Neutrophil (primary cell): Measurements from ENCODE around the gene FOXN3.
"Not testable (repeated sequence)": the region's sequence is repeated elsewhere in the genome, so short reads cannot be mapped to it uniquely, and the experiment has no call there.

Source experiments
- H3K27ac ChIP-seq: fragments of 200-600 bp; sonication (generic); 2 replicates; pipeline ENCODE4 v1.5.1; 2016; ENCODE audit warnings: mild to moderate bottlenecking, moderate library complexity
- H3K27me3 ChIP-seq: fragments of 200-600 bp; sonication (generic); 2 replicates; pipeline ENCODE4 v1.6.0; 2016; ENCODE audit warnings: mild to moderate bottlenecking
- H3K36me3 ChIP-seq: fragments of 200-600 bp; sonication (generic); 2 replicates; pipeline ENCODE4 v1.5.1; 2017
- H3K4me1 ChIP-seq, 2 experiments: fragments of 200-600 bp in 1 of 2; sonication (generic) in 1 of 2; 1 replicate in 1 of 2; 2 replicates in 1 of 2; pipeline versions ENCODE4 v1.5.1 to v1.6.1; 2013 to 2016; ENCODE audit warnings: low read depth in 1 of 2, low read length in 1 of 2, mild to moderate bottlenecking in 1 of 2, moderate library complexity in 1 of 2; ENCODE audit not compliant: control insufficient read depth in 1 of 2, insufficient read depth in 1 of 2
- H3K4me3 ChIP-seq, 2 experiments: fragments of 200-600 bp in 1 of 2; sonication (generic) in 1 of 2; 1 replicate in 1 of 2; 2 replicates in 1 of 2; pipeline ENCODE4 v1.5.1; 2013 to 2016; ENCODE audit warnings: low read depth in 1 of 2, low read length in 1 of 2, mild to moderate bottlenecking in 1 of 2, moderate library complexity in 1 of 2
- H3K9me3 ChIP-seq: fragments of 200-600 bp; sonication (generic); 2 replicates; pipeline ENCODE4 v1.5.1; 2016
- TF ChIP-seq, protein P1 (sequence below): fragments of 200-600 bp; sonication (generic); IDR thresholded peaks from 2 replicates; pipeline ENCODE4 v1.5.1; 2016; ENCODE audit warnings: antibody characterized with exemption

FOXN3 gene

DNA sequence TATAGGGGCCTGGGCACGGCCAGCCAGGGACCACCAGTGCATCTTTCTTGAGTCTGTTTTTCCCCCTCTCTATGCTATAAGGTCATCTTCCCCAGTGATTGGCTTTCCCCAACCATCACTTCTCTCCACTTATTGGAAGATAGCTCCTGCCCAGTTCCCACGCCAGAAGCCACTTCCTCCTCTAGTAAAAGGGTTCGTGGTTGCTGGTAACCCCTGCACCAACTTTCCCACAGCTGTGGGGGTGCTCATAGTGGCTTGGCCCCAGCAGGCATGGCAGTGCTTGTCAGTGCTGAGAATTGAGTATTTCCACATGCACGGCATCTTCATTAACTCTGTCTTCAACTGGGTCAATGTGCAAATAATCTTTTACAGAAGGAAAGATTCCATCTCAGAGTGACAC, 215.4 kb downstream of the FOXN3 start:
- Histone ChIP-seq H3K27me3 (no peaks in the 10 kb centered on the region), H3K4me1 (peaks cover 8 to 13% of the 10 kb centered on the region in 2 experiments), H3K9me3 (no peaks in the 10 kb centered on the region), H3K36me3 (peaks cover 7% of the 10 kb centered on the region), H3K27ac (no peak overlapping the region), H3K4me3 (no peak overlapping the region)
- TF ChIP-seq, protein P1, sequence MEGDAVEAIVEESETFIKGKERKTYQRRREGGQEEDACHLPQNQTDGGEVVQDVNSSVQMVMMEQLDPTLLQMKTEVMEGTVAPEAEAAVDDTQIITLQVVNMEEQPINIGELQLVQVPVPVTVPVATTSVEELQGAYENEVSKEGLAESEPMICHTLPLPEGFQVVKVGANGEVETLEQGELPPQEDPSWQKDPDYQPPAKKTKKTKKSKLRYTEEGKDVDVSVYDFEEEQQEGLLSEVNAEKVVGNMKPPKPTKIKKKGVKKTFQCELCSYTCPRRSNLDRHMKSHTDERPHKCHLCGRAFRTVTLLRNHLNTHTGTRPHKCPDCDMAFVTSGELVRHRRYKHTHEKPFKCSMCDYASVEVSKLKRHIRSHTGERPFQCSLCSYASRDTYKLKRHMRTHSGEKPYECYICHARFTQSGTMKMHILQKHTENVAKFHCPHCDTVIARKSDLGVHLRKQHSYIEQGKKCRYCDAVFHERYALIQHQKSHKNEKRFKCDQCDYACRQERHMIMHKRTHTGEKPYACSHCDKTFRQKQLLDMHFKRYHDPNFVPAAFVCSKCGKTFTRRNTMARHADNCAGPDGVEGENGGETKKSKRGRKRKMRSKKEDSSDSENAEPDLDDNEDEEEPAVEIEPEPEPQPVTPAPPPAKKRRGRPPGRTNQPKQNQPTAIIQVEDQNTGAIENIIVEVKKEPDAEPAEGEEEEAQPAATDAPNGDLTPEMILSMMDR: no peak

DNA sequence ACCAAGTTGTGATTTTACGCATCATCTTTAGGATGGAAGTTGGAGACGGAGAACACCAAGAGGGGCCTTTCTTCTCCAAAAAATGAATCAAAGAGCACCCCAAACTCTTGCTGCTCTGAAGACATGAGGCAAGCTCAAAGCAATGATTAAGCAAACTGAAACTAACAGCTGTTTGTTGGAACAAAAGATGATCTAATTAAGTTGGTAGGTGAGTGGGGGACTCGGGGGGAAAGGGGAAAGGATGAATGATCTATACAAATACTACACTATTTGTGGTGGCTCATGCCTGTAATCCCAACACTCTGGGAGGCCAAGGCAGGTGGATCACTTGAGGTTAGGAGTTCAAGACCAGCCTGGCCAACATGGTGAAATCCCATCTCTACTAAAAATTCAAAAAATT, 217.7 kb downstream of the FOXN3 start:
- not testable (repeated sequence) for H3K9me3 ChIP-seq, H3K27me3 ChIP-seq, H3K36me3 ChIP-seq, H3K4me3 ChIP-seq
- Histone ChIP-seq H3K4me1 (peaks cover 8 to 18% of the 10 kb centered on the region in 2 experiments), H3K27ac (peak overlapping the region; percentile 24)

DNA sequence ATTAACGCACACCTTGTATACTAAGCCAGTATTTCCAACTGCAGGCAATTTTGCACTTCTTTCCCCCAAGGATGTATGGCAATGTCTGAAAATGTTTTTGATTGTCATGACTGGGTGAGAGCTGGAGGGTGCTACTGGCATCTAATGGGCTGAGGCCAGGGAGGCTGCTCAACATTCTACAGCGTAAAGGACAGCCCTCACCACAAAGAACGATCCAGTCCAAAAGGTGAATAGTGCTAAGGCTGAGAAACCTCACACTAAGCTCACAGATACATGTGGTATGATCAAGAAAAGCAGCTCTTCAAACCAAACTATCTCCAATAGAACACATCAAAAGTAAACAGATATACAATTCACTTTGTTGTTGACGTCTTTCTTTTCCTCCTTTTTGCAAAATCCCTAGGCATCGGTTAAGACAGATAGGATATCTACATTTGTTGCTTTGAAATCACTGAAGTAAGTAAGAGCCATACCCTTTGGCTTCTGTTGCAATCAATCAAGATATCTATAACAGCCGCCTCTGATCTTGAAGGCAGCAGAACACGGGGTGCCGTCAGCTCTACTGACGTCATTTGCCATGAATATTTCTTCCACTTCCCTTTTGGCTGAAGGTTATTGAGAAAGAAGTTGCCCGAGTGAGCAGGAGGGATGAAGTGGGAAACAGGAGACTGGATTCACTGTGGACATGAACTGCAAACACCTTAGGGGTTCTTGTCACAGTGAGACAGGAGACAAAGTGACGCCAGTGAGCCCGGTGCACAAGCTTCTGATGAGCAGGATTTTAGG, 218.3 kb downstream of the FOXN3 start:
- TF ChIP-seq, protein P1: no peak
- Histone ChIP-seq H3K27ac (peak overlapping the region; percentile 24), H3K4me3 (no peak overlapping the region), H3K36me3 (no peaks in the 10 kb centered on the region), H3K4me1 (peaks cover 8 to 18% of the 10 kb centered on the region in 2 experiments), H3K27me3 (no peaks in the 10 kb centered on the region), H3K9me3 (no peaks in the 10 kb centered on the region)

DNA sequence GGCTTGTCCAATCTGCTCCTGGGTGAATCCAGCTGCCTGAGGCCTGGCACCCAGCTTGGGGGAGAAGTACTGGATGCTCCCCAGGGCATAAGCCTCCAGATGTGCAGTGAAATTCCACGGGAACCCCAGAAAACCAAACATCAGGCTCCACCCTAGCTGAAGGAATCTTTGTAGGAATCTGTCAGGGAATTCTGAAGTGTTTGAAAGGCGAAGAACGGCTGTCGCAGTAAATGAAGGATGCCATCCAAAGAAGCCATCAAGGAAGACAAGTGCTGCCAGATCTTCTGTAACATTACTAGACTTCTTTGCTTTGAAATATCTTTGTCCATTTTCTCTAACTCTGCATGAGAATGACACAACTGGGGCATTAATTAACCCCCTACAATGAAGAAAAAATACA, 219.4 kb downstream of the FOXN3 start:
- Histone ChIP-seq H3K36me3 (no peaks in the 10 kb centered on the region), H3K27ac (no peak overlapping the region), H3K27me3 (no peaks in the 10 kb centered on the region), H3K4me1 (peaks cover 8 to 18% of the 10 kb centered on the region in 2 experiments), H3K4me3 (no peak overlapping the region), H3K9me3 (no peaks in the 10 kb centered on the region)
- TF ChIP-seq, protein P1: no peak

DNA sequence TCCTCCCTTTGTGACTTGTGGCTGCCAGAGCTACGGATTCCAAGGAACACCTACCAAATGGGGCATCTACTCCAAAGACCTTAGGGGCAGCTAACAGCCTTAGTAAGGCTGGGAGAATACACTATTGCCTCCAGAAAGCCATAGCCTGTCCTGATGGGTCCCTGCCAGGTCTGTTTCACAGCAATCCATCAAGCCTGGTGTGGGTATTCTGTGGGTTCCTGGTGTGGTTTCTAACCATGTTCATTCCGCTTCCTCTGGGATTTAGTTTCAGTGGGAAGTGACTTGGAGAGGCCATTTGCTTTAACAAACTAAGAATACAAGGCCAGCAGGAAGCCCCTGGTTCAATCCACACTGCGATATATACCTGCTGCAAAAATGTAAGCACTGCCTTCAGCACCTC, 220.5 kb downstream of the FOXN3 start:
- H3K27me3 ChIP-seq: no peaks in the 10 kb centered on the region
- no peak overlapping the region for H3K4me3 ChIP-seq
- H3K36me3 ChIP-seq: no peaks in the 10 kb centered on the region
- no peaks in the 10 kb centered on the region for H3K9me3 ChIP-seq
- H3K4me1 ChIP-seq: peaks cover 8 to 18% of the 10 kb centered on the region in 2 experiments
- H3K27ac ChIP-seq: no peak overlapping the region
- TF ChIP-seq, protein P1: no peak

DNA sequence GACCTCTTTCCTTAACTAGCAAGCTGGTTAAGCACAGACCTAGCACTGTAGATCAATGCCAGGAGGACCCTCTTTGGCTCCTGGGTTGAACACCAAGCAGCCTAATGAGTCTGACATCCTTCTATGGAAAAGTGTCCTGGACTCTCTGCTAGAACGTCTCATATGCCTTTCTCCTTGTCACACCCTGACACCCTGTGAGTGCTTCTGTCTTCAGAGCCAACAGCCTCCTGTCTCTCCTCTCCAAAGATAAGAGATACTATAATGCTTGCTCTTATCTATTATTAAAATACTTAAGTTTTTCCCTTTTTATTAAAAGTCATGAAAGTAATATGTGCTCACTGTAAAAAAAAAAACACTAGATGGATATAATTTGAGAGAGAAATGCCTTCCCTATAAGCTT, 222.7 kb downstream of the FOXN3 start:
- H3K27me3 ChIP-seq: no peaks in the 10 kb centered on the region
- H3K9me3 ChIP-seq: no peaks in the 10 kb centered on the region
- TF ChIP-seq, protein P1: no peak
- H3K27ac ChIP-seq: no peak overlapping the region
- no peak overlapping the region for H3K4me3 ChIP-seq
- H3K4me1 ChIP-seq: peaks cover 26 to 33% of the 10 kb centered on the region in 2 experiments
- no peaks in the 10 kb centered on the region for H3K36me3 ChIP-seq
